Smooth muscle cell (in vitro differentiated cells): ENCODE measurements around the gene ERVV-1. TPM values are rescaled to one million over a fixed set of nuclear protein-coding genes. Genes with fewer than 3 reads are reported as not detected.

Experiments
- DNase-seq: peaks from one replicate; lab custom pipeline; 2025; ENCODE audit not compliant: unreplicated experiment; lab: John Stamatoyannopoulos, UW
- H2AFZ ChIP-seq: fragments of 200-600 bp; sonication (generic); 2 replicates; pipeline ENCODE4 v1.6.0; 2016; ENCODE audit warnings: antibody characterized with exemption, low read depth, mild to moderate bottlenecking
- H3F3A ChIP-seq: fragments of 200-600 bp; sonication (generic); 2 replicates; pipeline ENCODE4 v1.6.0; 2017; ENCODE audit warnings: antibody characterized with exemption, low read depth
- H3K27ac ChIP-seq: fragments of 200-600 bp; sonication (generic); 2 replicates; pipeline ENCODE4 v1.5.1; 2016; ENCODE audit warnings: low read depth, mild to moderate bottlenecking
- H3K27me3 ChIP-seq: fragments of 200-600 bp; sonication (generic); 2 replicates; pipeline ENCODE4 v1.6.1; 2016; ENCODE audit warnings: low read depth, mild to moderate bottlenecking
- H3K36me3 ChIP-seq: fragments of 200-600 bp; sonication (generic); 2 replicates; pipeline ENCODE4 v1.5.1; 2016; ENCODE audit warnings: low read depth
- H3K4me1 ChIP-seq: fragments of 200-600 bp; sonication (generic); 2 replicates; pipeline ENCODE4 v1.5.1; 2016; ENCODE audit warnings: low read depth
- H3K4me2 ChIP-seq: fragments of 200-600 bp; sonication (generic); 2 replicates; pipeline ENCODE4 v1.6.0; 2016; ENCODE audit warnings: mild to moderate bottlenecking
- H3K4me3 ChIP-seq: fragments of 200-600 bp; sonication (generic); 2 replicates; pipeline ENCODE4 v1.5.1; 2016; ENCODE audit warnings: mild to moderate bottlenecking
- H3K79me2 ChIP-seq: fragments of 200-600 bp; sonication (generic); 2 replicates; pipeline ENCODE4 v1.6.0; 2016; ENCODE audit warnings: low read depth, mild to moderate bottlenecking
- H3K9ac ChIP-seq: fragments of 200-600 bp; sonication (generic); 2 replicates; pipeline ENCODE4 v1.6.0; 2016; ENCODE audit warnings: low read depth
- H3K9me3 ChIP-seq: fragments of 200-600 bp; sonication (generic); replicated peaks from 2 replicates; pipeline ENCODE4 v1.5.1; 2016; ENCODE audit warnings: low read depth
- H4K20me1 ChIP-seq: fragments of 200-600 bp; sonication (generic); 2 replicates; pipeline ENCODE4 v1.6.0; 2016; ENCODE audit warnings: low read depth
- CTCF ChIP-seq: fragments of 200-600 bp; sonication (generic); IDR thresholded peaks from 2 replicates; pipeline ENCODE4 v1.5.1; 2017; ENCODE audit warnings: borderline replicate concordance, mild to moderate bottlenecking, antibody characterized with exemption; ENCODE audit not compliant: insufficient read depth, poor library complexity, severe bottlenecking
- WGBS: methylation state at CpG from one replicate; pipeline ENCODE4 v1.1.7; 2016; ENCODE audit warnings: low lambda C conversion rate; 5-methylcytosine and 5-hydroxymethylcytosine counted together
- polyA plus RNA-seq: library from polyadenylated mRNA; unstranded; fragments of >200 nt; fragmentation: Nextera tagmentation; extraction: Ambion mirVana; gene quantifications from 2 replicates; pipeline ENCODE4 v1.2.1, GENCODE V29; 2016
- total RNA-seq: library from RNA; depleted of rRNA; stranded (reverse); fragments of >200 nt; gene quantifications from 2 replicates; pipeline ENCODE4 v1.2.3, GENCODE V29; 2014

The ERVV-1 gene
- total and polyA plus RNA-seq, 2 experiments from 2014 or later = 0.09 to 0.21 TPM

- no peaks in the 10 kb centered on the region for H3K36me3 ChIP-seq
- WGBS = 57% methylated on average over 5 of the region's 5 CpGs
- no peak overlapping the region for H3K9ac ChIP-seq
- no peaks in the 10 kb centered on the region for H3K27me3 ChIP-seq
- no peak for TF ChIP-seq CTCF
- peak overlapping the region; percentile 85 for H3K27ac ChIP-seq
- H3F3A ChIP-seq = no peaks in the 10 kb centered on the region
- H4K20me1 ChIP-seq = no peaks in the 10 kb centered on the region
- no peak overlapping the region for H3K4me3 ChIP-seq
- no peak for DNase-seq
- no peak overlapping the region for H3K4me2 ChIP-seq
- no peaks in the 10 kb centered on the region for H3K79me2 ChIP-seq
- H3K9me3 ChIP-seq = no peaks in the 10 kb centered on the region
- H2AFZ ChIP-seq = no peak overlapping the region
- H3K4me1 ChIP-seq = no peaks in the 10 kb centered on the region
Observed at GRCh38 chr19:53007606-53008005, 6.1 kb upstream of the ERVV-1 start.

- TF ChIP-seq CTCF = no peak
- H3K4me1 ChIP-seq = no peaks in the 10 kb centered on the region
- no peaks in the 10 kb centered on the region for H3K27me3 ChIP-seq
- no peak overlapping the region for H3K27ac ChIP-seq
- H3K4me3 ChIP-seq = no peak overlapping the region
- no peaks in the 10 kb centered on the region for H3F3A ChIP-seq
- 84% methylated on average over 25 of the region's 25 CpGs for WGBS
- no peak overlapping the region for H2AFZ ChIP-seq
- no peak for DNase-seq
- no peak overlapping the region for H3K9ac ChIP-seq
- H4K20me1 ChIP-seq = no peaks in the 10 kb centered on the region
- no peaks in the 10 kb centered on the region for H3K36me3 ChIP-seq
- no peaks in the 10 kb centered on the region for H3K79me2 ChIP-seq
- no peaks in the 10 kb centered on the region for H3K9me3 ChIP-seq
- H3K4me2 ChIP-seq = no peak overlapping the region
Observed at GRCh38 chr19:53008061-53008778, 5.5 kb upstream of the ERVV-1 start.

GRCh38 chr19:53010494-53010893 is 3.2 kb upstream of the ERVV-1 start:
- no peak overlapping the region for H3K4me2 ChIP-seq
- 69% methylated on average over 9 of the region's 9 CpGs for WGBS
- no peaks in the 10 kb centered on the region for H3K4me1 ChIP-seq
- no peak for DNase-seq
- H3K79me2 ChIP-seq = no peaks in the 10 kb centered on the region
- H2AFZ ChIP-seq = no peak overlapping the region
- H3K27me3 ChIP-seq = no peaks in the 10 kb centered on the region
- TF ChIP-seq CTCF = no peak
- no peaks in the 10 kb centered on the region for H3K36me3 ChIP-seq
- H3K27ac ChIP-seq = no peak overlapping the region
- H3K4me3 ChIP-seq = no peak overlapping the region
- H3K9ac ChIP-seq = no peak overlapping the region
- H3F3A ChIP-seq = no peaks in the 10 kb centered on the region
- no peaks in the 10 kb centered on the region for H3K9me3 ChIP-seq
- no peaks in the 10 kb centered on the region for H4K20me1 ChIP-seq

- H3K36me3 ChIP-seq = no peaks in the 10 kb centered on the region
- H3K4me3 ChIP-seq = no peak overlapping the region
- H3K9me3 ChIP-seq = no peaks in the 10 kb centered on the region
- no peak for TF ChIP-seq CTCF
- no peak overlapping the region for H3K9ac ChIP-seq
- no peak overlapping the region for H3K4me2 ChIP-seq
- H3K27ac ChIP-seq = no peak overlapping the region
- no peaks in the 10 kb centered on the region for H3K4me1 ChIP-seq
- no peaks in the 10 kb centered on the region for H3K79me2 ChIP-seq
- no peaks in the 10 kb centered on the region for H3K27me3 ChIP-seq
- WGBS = 82% methylated on average over 6 of the region's 6 CpGs
- H2AFZ ChIP-seq = no peak overlapping the region
- no peak for DNase-seq
- peaks cover 4% of the 10 kb centered on the region for H3F3A ChIP-seq
- no peaks in the 10 kb centered on the region for H4K20me1 ChIP-seq
Observed at GRCh38 chr19:53012006-53012405, 1.7 kb upstream of the ERVV-1 start.
